ENCODE data around the gene PHKB. TPM values are rescaled to one million over a fixed set of nuclear protein-coding genes. Genes with fewer than 3 reads are reported as not detected.

The PHKB gene
- total RNA-seq, 1 donor from 2014 or later, result 47.8 TPM

- no peaks in the 10 kb centered on the region for H3K36me3 ChIP-seq (ENCODE audit: control insufficient read depth, insufficient read depth, low read length)
- no peaks in the 10 kb centered on the region for H3K27me3 ChIP-seq (ENCODE audit: control insufficient read depth, insufficient read depth, low read length)
- no peak overlapping the region for H3K4me3 ChIP-seq (ENCODE audit: low read depth, low read length)
- DNase-seq (ENCODE audit: low read depth), result no peak
- TF ChIP-seq, protein P1, sequence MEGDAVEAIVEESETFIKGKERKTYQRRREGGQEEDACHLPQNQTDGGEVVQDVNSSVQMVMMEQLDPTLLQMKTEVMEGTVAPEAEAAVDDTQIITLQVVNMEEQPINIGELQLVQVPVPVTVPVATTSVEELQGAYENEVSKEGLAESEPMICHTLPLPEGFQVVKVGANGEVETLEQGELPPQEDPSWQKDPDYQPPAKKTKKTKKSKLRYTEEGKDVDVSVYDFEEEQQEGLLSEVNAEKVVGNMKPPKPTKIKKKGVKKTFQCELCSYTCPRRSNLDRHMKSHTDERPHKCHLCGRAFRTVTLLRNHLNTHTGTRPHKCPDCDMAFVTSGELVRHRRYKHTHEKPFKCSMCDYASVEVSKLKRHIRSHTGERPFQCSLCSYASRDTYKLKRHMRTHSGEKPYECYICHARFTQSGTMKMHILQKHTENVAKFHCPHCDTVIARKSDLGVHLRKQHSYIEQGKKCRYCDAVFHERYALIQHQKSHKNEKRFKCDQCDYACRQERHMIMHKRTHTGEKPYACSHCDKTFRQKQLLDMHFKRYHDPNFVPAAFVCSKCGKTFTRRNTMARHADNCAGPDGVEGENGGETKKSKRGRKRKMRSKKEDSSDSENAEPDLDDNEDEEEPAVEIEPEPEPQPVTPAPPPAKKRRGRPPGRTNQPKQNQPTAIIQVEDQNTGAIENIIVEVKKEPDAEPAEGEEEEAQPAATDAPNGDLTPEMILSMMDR (IDR thresholded peaks at IDR 0.05; ENCODE audit: insufficient read depth, low read length, poor library complexity, severe bottlenecking), result no peak
Observed at GRCh38 chr16:47638175-47638574, 177.0 kb downstream of the PHKB start.

DNA sequence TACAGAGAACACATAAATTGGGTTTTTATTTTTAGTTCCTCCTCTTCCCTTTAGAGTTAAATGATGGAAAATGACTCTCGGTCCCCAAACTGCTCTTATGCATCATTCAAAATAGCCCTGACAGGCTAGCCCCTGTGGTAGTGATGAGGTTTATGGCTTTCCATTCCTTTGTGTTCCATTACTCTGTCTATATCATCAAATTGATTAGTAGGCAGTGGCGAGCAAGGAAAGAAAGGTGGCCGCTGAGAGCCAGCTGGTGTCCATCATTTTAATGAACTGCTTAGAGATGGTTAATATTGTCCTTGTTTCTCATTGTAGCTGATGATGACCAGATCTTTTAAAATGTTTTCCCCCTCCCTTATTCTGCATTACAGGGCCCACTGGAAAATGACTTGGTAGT lies 179.5 kb downstream of the PHKB start:
- TF ChIP-seq, protein P1 (IDR thresholded peaks at IDR 0.05; ENCODE audit: insufficient read depth, low read length, poor library complexity, severe bottlenecking), result no peak

DNA sequence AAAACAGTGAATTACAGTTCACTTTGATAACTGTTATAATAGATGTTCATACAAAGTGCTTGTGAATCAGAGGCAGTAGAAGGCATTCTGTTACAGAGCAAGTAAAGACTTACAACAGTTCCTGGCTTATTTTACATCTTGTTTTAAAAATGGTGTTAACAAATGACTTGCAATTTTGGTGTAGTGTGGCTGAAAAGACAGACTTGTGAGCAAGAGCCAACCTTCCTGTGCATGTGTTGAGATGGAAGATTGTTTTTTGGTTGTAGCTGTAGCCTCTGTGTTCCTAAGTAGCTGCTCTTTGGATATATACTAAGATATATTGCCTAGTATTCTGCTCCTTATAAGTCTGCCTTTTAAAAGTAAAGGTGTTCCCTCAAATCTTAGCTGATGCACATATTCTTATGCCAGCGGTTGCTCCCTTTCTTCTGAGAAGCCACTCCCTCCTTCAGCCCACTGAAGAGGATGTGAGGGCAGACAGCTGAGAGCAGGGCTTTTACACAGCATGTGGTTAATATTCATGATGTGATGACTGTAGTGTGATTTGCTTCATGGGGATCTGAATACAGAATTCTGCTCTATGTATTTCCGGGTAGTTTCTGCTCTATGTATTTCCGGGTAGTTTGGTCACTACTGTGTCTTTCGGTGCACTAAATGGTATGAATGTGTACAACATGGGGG lies 182.3 kb downstream of the PHKB start:
- Histone ChIP-seq H3K36me3 (ENCODE audit: control insufficient read depth, insufficient read depth, low read length) (no peaks in the 10 kb centered on the region), H3K4me3 (ENCODE audit: low read depth, low read length) (no peak overlapping the region), H3K27me3 (ENCODE audit: control insufficient read depth, insufficient read depth, low read length) (no peaks in the 10 kb centered on the region)
- no peak for DNase-seq (ENCODE audit: low read depth)
- TF ChIP-seq, protein P1 (IDR thresholded peaks at IDR 0.05; ENCODE audit: insufficient read depth, low read length, poor library complexity, severe bottlenecking), result no peak

More for the DNA sequence above, 179.5 kb downstream of the PHKB start:
- no peaks in the 10 kb centered on the region for H3K27me3 ChIP-seq (ENCODE audit: control insufficient read depth, insufficient read depth, low read length)
- H3K4me3 ChIP-seq (ENCODE audit: low read depth, low read length), result no peak overlapping the region
- no peaks in the 10 kb centered on the region for H3K36me3 ChIP-seq (ENCODE audit: control insufficient read depth, insufficient read depth, low read length)
- no peak for DNase-seq (ENCODE audit: low read depth)

DNA sequence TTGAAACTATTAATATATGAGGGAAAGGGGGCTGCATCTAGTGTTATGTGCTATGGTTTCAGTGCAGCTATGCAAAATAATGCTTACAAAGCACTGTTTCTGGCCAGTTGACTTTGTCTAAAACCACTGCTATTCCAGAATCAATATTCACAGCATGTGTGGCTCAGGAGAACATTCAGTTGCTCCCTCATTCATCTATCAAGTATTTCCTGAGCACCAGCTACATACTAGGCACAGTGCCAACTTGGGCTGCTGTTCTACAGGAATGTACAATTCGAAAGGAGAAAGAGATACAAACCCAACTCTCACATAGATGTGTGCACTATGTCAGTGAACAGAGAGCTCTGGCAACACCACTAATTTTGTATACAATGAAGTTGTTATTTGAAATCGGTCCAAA lies 183.0 kb downstream of the PHKB start:
- TF ChIP-seq, protein P1 (IDR thresholded peaks at IDR 0.05; ENCODE audit: insufficient read depth, low read length, poor library complexity, severe bottlenecking), result no peak
- H3K4me3 ChIP-seq (ENCODE audit: low read depth, low read length), result no peak overlapping the region
- no peaks in the 10 kb centered on the region for H3K27me3 ChIP-seq (ENCODE audit: control insufficient read depth, insufficient read depth, low read length)
- no peaks in the 10 kb centered on the region for H3K36me3 ChIP-seq (ENCODE audit: control insufficient read depth, insufficient read depth, low read length)
- DNase-seq (ENCODE audit: low read depth), result no peak

GRCh38 chr16:47644661-47645060 lies 183.5 kb downstream of the PHKB start:
- H3K4me3 ChIP-seq (ENCODE audit: low read depth, low read length), result no peak overlapping the region
- no peaks in the 10 kb centered on the region for H3K36me3 ChIP-seq (ENCODE audit: control insufficient read depth, insufficient read depth, low read length)
- TF ChIP-seq, protein P1 (IDR thresholded peaks at IDR 0.05; ENCODE audit: insufficient read depth, low read length, poor library complexity, severe bottlenecking), result no peak
- H3K27me3 ChIP-seq (ENCODE audit: control insufficient read depth, insufficient read depth, low read length), result no peaks in the 10 kb centered on the region
- DNase-seq (ENCODE audit: low read depth), result no peak

- Histone ChIP-seq H3K27me3 (ENCODE audit: control insufficient read depth, insufficient read depth, low read length) (no peaks in the 10 kb centered on the region), H3K4me3 (ENCODE audit: low read depth, low read length) (no peak overlapping the region), H3K36me3 (ENCODE audit: control insufficient read depth, insufficient read depth, low read length) (no peaks in the 10 kb centered on the region)
- no peak for DNase-seq (ENCODE audit: low read depth)
- TF ChIP-seq, protein P1 (IDR thresholded peaks at IDR 0.05; ENCODE audit: insufficient read depth, low read length, poor library complexity, severe bottlenecking), result no peak
Observed at GRCh38 chr16:47646914-47647313, 185.8 kb downstream of the PHKB start.

Data from kidney epithelial cell (primary cell).